COR-L47 (cell line): Measurements from ENCODE around the gene CD163L1.
"Not testable (repeated sequence)": the region's sequence is repeated elsewhere in the genome, so short reads cannot be mapped to it uniquely, and the experiment has no call there.

Experiments used
- DNase-seq: peaks from one replicate; lab custom pipeline; 2025; lab: John Stamatoyannopoulos, UW

CD163L1 gene

GRCh38 chr12:7444076-7444475 is at the start of gene CD163L1:
Gene CD163L1 (minus strand): TSS chr12:7444153. CDS start chr12:7444127, 26 bp downstream.
- DNase-seq, result no peak

- DNase-seq, result no peak
These were observed 49.1 kb upstream of the CD163L1 start for GRCh38 chr12:7493006-7493405.

DNA sequence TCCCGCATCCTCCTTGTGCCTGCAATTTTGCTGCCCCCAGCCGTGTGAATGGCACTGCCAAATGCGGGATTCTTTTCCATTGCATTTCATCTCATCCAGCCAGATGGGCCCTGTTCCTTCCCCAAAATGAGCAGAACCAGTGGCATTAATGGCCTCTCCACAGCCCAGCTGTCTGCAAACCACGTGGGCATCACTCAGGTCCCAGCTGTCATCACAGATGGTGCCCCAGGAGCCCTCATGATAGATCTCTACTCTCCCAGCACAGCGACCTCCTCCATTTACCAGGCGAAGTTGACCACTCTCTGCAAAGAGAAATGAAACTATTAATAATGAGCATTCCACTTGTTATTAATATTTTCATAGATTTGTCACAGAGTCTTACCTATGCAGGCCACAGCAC is 42.6 kb upstream of the CD163L1 start:
- DNase-seq, result no peak

DNA sequence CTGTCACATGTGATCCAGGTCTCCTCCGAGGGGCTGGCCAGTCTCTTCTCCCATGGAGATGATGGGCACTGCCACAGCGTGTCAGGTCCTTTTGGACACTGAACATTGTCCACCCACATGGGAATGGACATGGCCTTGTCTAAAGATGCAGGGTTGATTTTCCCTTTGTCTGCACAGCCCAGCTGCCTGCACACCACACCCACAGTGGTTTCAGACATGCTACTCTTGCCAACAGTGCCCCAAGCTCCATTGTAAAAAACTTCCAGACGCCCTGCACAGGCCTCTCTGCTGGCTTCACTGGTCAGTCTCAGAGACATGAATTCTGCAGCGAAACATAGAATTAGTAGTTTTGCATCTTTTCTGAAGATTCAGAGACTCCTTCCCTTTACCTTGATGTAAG is 41.1 kb upstream of the CD163L1 start:
- no peak for DNase-seq

DNA sequence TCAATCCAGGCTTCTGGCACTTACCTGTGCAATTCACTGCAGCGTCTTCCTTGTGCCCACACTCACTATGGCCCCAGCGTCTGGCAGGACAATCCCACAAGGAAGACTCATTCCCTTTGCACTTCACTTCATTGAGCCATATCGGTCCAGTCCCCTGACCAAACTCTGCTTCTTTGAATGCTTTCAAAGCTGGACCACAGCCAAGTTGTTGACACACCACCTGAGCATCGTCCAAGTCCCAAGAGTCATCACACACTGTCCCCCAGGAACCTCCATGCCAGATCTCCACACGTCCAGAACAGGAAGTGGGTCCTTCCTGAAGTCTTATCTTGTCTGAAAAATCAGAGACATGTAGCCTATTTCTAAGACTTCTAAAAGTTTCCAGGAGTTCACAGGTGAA is 39.4 kb upstream of the CD163L1 start:
- DNase-seq, result no peak

- DNase-seq, result no peak
These were observed 35.8 kb upstream of the CD163L1 start for GRCh38 chr12:7479771-7480170.

GRCh38 chr12:7472060-7472459 is 28.1 kb upstream of the CD163L1 start:
- DNase-seq, result no peak

DNA sequence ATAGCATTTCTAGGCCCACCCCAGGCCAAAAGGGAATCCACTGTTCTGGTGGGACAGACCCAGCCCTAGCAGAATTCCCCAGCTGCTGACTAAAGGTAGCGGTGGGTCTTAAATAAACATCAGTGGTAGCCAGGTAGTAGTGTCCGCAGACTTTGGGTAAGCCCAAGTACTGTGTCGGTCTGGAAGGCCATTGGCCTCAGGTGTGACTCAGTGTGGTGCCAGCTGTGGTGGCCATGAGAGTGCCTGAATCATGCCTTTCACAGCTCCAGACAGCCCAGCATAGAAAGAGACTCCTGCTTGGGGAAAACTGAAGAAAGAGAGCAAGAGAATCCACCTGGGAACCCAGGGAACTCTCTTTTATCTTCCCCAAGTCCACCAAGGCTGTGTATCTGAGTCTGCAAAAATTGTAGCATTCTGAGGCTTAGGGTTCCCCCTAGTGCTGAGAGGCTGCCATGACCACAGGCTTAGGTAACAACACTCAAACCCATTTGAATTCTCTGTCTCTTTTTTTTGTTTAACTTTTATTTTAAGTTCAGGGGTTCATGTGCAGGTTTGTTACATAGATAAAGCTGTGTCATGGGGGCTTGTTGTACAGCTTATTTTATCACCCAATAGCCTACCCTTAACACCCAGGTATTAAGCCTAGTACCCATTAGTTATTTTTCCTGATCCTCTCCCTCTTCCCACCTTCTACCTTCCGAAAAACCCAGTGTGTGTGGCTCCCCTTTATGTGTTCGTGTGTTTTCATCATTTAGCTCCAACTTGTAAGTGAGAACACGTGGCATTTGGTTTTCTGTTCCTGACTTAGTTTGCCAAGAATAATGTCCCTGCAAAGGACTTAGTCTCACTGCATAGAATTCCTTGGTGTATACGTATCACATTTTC is 16.7 kb upstream of the CD163L1 start:
- DNase-seq, result no peak

GRCh38 chr12:7459973-7460372 is 16.0 kb upstream of the CD163L1 start:
- no peak for DNase-seq

GRCh38 chr12:7451756-7452155 is 7.8 kb upstream of the CD163L1 start:
- DNase-seq, result no peak

GRCh38 chr12:7450667-7451066 is 6.7 kb upstream of the CD163L1 start:
- no peak for DNase-seq

DNA sequence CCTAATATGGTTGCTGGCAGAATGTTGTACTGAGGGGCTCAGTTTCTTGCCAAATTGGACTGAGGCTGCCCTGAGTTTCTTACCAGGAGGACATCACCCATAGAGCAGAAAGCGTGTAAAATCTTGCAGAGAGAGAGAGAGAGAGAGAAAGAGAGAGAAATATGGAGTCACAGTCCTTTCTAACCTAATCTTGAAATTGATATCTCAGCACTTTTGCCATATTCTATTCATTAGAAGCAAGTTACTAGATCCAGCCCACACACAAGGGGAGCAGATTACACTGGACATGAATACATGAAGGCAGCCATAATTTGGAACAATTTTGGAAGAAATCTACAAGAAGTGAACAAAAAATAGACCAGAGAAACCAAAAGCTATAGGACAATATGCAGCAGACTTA is 4.1 kb upstream of the CD163L1 start:
- no peak for DNase-seq

- DNase-seq, result no peak
These were observed 584 bp upstream of the CD163L1 start for GRCh38 chr12:7444537-7444936.

- DNase-seq, result no peak
These were observed 2.7 kb downstream of the CD163L1 start for GRCh38 chr12:7441216-7441615.

DNA sequence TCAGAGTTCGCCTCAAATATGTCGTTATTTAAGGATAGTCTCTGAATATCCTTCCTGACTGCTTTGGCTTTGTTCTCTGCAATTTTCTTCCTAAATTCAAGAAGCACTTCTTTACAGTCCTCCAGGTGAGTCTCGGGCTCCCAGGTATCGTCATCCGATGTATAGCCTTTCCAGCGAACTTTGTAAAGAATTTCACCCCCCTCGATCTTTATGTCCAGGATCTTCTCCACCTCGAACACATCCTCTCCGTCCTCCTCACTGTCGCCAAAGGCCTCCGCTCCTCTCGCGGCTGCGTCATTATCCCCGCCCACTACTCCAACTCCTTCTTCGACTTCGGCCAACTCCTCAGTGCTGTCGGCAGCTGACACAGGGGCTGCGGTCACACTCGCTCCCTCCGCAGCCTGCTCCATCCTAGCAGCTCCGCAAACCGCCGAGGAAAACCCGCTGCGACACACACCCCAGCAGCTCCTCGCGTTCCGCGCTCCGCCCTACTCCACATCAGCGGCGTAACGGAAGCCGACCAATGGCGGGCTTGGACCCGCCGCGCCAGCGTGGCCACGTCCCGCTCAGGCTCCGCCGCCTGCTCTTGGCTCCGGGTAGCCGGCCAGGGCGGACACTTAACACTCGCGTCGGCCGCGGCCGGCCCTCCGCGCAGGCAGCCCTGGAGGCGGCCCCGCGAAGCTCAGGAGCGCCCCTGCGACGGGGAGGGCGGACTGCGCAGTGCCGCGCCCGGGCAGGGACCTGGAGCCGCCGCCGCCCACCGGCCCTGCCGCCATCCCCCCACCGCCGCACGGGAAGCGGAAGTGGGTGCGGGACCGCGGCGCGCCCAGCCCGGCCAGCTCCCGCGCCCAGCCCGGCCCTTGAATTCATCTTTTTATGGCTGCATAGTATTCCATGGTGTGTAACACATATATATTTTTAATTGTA is 4.1 kb downstream of the CD163L1 start:
- no peak for DNase-seq

GRCh38 chr12:7438291-7438995 is 5.5 kb downstream of the CD163L1 start:
- not testable (repeated sequence) for DNase-seq

GRCh38 chr12:7437494-7437893 is 6.5 kb downstream of the CD163L1 start:
- DNase-seq, result not testable (repeated sequence)

DNA sequence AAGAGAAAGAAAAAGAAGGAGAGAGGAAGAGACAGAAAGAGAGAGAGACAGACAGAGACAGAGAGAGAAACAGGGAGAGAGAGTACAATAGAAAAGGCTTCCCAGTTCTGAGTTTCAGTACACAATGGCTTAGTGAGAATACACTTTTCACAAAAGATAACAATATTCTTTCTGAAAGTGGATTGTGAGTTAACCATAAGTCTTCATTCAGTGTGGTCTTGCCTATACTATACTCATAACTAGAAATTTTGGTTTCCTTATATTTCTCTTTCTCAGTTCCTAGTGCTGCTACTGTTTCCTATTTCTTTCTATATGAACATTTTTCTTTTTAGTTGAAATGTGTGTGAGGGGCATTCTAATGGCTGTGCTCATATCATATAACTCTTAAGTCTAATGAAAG is 9.3 kb downstream of the CD163L1 start:
- DNase-seq, result no peak

DNA sequence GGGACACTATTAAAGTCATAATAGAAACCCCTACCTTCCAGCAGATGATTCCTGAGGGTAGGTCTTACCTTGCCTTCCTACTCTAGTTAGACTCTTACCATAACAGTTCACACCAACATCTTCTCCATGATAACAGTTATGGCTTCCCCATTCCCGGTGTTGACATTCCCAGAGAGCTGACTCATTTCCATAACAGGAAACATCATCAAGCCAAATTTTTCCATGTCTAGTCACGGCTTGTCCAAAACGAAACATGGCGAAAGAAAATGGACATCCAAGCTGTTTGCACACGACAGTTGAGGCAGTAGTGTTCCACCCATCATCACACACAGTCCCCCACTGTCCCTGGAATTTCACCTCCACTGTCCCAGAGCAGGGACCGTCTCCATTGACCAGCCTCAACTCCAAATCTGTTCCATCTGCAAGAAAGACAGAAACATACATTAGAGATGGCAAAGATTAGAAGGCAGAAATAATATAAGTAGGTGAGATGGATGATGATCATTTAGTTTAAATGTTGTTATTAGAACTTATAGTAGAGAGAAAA is 10.6 kb downstream of the CD163L1 start:
- no peak for DNase-seq

- DNase-seq, result no peak
These were observed 11.8 kb downstream of the CD163L1 start for GRCh38 chr12:7431993-7432685.

GRCh38 chr12:7411343-7411742 is 32.6 kb downstream of the CD163L1 start:
- no peak for DNase-seq
